Stimulated activated CD8-positive, alpha-beta memory T cell treated with anti-CD3 and anti-CD28 coated beads, Interleukin-15, amount 100 ng/mL, for 48 hours (primary cell): ENCODE measurements around the gene UCK2.
"Not testable (repeated sequence)": the region's sequence is repeated elsewhere in the genome, so short reads cannot be mapped to it uniquely, and the experiment has no call there.

Experiments used
- DNase-seq, 2 donors: peaks; one replicate each; pipeline ENCODE4 v3.0.0-alpha.2; 2020; ENCODE audit warnings: low read depth in 2 of 2

Gene UCK2

DNA sequence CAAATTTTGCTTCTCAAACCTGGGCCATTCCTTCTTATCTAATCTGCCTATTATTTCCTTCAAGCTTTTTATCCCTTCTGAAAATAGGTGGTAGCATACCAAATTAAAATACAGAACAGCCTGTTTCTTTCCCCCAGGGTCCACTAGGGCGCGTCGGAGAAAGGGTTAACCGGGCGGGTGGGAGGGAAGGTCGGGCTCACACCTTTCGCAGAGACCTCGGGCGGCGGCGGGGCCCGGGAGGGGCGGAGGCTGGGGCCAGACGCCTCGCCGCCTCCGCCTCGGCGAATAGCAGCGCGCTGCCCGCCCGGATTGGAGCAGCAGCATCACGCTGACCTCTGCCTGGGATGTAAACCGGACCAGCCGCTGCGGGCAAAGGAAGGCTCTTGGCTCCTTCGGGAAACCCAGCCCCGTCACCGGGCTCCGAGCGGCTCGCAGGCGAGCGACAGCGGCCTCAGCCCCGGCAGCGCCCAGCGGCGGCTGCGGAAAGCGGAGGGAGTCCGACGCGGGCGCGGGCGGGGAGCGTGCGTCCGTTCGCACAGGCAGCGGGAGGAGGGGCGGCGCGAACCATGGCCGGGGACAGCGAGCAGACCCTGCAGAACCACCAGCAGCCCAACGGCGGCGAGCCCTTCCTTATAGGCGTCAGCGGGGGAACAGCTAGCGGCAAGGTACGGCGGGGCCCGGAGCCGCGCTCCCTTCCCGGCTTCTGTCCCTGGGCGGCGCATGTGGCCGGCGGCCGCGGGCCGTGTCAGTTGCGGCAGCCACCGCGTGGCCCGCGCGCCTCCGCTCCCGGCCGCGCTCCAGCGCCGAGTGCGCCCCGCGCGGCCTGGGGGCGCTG is at the start of gene UCK2:
Gene UCK2 (plus strand): TSS at position 347 of the 835 bp plus-strand sequence. CDS start 220 bp downstream, at position 567.
- peak; percentile 63 to 68 for DNase-seq

DNA sequence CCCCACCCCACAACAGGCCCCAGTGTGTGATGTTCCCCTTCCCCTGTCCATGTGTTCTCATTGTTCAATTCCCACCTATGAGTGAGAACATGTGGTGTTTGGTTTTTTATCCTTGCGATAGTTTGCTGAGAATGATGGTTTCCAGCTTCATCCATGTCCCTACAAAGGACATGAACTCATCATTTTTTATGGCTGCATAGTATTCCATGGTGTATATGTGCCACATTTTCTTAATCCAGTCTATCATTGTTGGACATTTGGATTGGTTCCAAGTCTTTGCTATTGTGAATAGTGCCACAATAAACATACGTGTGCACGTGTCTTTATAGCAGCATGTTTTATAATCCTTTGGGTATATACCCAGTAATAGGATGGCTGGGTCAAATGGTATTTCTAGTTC is 49.2 kb upstream of the UCK2 start:
- DNase-seq, result not testable (repeated sequence)

DNA sequence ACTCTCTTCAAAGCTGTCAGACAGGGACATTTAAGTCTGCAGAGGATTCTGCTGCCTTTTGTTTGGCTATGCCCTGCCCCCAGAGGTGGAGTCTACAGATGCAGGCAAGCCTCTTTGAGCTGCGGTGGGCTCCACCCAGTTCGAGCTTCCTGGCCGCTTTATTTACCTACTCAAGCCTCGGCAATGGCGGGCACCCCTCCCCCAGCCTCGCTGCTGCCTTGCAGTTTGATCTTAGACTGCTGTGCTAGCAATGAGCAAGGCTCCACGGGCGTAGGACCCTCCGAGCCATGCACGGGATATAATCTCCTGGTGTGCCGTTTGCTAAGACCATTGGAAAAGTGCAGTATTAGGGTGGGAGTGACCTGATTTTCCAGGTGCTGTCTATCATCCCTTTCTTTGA is 43.9 kb upstream of the UCK2 start:
- not testable (repeated sequence) for DNase-seq

DNA sequence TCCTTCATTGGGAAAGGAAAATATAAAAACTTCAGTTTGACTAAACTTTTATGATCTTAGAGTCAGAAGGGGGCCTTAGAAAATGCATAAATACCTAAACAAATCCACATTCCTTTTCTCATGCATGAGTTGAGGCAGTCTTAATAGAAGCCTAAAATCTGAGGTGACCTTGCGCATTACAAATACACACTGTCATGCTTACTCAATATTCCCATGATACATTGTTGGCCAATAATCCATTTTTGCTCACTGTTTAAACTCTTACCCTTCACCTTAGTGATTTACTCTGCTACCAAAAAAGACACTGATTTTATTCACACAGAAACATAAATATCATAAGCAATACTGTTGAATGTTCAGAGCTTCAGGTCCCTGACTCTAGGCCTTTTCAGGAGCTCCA is 39.7 kb upstream of the UCK2 start:
- DNase-seq, result no peak

DNA sequence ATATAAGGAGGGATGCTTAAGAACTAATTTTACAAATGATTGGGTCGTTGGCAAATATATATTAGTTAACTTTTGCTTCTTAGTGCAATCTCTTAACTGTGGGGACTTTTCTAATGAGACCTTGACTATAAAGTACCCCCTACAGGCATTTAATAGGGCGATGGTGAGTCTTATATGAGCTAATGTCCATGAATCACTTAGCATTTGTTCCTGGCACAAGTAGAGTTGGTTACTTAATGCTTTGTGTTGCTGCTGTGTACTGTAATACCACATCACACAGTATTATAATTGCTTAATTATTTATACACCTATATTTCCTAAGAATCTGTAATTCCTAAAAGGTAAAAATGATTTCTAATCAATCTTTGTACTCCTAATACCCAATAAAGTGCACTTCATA is 33.5 kb upstream of the UCK2 start:
- DNase-seq, result no peak

DNA sequence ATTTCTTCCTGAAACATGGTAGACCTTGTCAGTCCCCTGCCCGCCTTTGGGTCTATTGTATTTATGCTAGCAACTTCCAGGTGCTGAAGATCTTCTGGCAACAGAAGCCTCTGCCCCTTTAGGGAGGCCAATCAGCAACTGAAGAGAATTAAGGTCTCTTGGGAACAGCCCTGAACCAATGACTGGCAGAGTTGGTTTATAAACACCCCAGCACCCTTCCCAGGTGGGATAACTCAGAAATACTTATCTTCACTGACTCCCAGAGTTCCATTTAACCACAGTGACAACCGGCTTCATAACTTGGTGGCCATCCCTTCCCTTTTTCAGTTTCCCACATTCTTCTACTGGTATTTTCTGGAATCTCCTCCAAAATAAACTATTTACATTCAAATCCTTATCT is 31.5 kb upstream of the UCK2 start:
- no peak for DNase-seq

DNA sequence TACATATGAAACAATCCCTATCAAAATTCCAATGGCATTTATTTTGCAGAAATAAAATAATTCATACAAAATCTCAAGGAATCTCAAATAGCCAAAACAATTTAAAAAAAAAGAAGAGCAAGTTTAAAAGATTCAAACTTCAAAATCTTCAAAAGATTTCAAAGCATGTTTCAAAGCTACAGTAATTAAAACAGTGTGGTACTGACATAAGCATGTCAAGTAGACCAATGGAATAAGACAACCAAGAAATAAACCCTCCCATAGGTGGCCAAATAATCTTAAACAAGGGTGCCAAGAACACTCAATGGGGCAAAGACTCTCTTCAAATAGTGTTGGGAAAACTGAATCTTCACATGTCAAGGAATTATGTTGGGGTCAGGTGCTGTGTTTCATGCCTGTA is 28.0 kb upstream of the UCK2 start:
- DNase-seq, result no peak

DNA sequence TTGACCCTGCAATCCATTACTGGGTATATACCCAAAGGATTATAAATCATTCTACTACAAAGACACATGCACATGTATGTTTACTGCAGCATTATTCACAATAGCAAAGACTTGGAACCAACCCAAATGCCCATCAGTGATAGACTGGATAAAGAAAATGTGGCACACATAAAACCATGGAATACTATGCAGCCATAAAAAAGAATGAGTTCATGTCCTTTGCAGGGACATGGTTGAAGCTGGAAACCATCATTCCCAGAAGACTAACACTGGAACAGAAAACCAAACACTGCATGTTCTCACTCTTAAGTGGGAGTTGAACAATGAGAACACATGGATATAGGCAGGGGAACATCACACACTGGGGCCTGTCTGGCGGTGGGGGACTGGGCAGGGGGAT is 22.9 kb upstream of the UCK2 start:
- not testable (repeated sequence) for DNase-seq

DNA sequence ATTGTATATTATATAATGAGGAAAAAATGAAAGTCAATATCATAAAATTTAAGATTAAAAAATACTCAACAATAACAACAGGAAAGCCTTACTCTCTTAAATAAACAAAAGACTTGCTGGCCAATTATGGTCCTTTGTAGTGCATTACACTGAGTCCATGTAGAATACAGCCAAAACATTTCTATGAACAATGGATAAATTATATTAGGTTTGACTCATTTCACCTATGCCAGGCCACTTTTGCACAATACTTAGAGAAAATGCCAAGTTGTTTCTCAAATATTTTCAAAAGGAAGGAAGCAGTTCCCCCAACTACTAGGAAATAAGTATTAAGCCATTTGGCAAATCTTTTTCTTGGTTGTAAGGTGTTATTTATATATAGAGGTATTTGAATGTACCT is 19.8 kb upstream of the UCK2 start:
- no peak for DNase-seq

DNA sequence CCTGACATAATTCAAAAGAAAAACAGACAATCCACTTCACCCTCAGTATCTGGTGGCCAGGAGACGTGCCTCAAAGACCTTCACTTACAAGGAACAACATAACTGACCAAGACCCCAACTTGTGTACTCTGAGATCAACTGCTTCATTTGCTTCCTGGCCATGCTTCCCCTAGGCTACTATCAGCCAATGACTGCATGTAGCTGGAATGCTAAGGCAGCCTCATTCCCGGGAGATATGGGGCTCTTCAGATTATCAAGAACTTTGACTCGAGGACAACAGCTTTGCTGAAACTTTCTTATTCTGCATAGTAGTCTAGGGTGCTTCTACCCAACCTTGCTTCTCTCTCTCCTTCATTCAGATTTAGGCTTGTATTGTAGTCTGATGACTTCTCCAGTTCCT is 11.7 kb upstream of the UCK2 start:
- no peak for DNase-seq

DNA sequence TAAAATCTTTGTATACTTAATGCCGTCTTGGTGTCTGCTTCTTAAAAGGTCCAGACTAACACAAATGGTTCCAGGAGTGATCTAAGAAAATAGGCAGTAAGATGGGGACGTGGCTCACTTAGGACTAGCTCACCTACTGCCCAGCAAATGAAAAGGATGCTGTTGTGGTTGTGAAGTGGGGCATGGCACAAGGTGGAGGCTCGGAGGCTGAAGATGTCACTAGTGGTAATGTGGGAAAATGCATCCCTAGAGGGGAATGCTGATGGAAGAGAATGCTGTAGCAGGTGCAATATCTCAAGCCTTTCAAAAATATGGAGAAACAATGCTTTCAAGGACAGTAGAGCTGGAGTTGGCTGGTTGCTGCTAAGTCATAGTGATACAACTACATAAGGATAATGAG is 11.3 kb upstream of the UCK2 start:
- DNase-seq, result no peak

DNA sequence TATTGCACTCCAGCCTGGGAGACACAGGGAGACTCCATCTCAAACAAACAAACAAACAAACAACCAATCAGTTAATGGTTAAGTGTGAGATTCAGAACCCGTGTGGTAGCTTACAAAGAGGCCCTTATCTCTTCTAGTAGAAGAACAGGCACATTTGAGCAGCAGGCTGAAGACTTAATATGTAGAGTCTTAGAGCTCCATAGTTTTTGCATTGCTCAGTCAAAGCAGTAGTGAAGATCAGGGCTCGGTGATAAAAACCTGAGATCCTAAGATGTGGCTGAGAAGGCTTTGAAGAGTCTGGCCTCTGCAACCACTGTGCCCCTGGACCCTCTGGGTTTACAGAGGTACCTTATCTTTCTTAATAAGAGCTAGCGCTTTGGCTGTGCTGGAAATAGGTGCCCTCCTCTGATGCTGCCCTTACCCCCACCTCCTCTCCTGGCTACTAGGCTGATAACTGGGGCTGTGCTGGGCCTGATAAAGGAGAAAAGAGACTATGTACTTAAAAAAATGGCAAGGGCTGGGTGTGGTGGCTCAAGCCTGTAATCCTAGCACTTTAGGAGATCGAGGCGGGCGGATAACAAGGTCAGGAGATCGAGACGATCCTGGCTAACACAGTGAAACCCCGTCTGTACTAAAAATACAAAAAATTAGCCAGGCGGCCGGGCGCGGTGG is 10.5 kb upstream of the UCK2 start:
- DNase-seq, result no peak

DNA sequence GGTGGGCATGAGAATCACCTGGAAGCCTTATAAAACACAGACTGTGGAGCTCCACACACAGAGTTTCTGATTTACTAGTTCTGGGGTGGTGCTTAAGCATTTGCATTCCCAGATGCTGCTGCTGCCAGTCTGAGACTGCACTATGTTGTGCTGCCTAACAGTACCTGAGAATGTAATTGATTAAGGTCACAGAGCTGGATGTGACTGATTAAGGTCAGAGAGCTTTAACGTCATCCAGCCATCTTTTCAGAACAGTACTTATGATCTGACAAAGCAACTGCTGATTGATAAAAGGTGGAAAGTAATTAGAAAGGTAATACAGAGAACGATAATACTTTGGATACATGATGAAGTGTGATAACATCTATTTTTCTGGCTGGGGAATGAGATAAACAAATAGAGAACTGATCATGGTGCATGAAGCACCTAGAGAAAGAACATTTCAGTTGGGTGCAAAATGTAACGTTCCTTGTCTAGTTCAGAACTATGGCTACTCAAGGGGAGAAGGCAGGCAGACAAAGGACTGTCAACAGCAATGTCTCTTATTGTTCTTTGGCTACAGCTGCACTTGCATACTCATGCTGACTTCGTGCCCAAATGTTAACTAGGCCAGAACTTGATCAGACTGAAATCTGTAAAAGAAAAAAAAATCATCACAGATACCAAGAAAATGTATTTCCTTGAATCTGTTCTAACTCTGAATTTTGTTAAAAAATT is 3.7 kb upstream of the UCK2 start:
- DNase-seq, result no peak

DNA sequence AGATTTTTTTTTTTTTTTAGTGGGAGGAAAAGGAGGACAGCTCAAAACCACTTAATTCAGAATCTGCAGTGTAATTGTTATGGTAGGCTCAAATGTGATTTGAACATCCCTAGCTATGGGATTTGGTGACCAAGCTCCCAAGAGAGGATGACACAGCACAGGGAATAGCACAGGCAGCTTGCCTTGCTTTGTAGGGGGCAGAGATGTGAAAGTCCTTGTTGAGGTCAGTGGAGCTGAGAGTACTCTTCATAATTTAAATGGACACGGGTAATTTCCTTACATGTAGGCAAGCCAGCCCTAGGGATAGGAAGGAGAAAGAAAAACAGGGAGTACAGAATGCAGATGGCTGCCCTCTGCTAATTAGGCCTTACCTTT is 3.2 kb upstream of the UCK2 start:
- no peak for DNase-seq

DNA sequence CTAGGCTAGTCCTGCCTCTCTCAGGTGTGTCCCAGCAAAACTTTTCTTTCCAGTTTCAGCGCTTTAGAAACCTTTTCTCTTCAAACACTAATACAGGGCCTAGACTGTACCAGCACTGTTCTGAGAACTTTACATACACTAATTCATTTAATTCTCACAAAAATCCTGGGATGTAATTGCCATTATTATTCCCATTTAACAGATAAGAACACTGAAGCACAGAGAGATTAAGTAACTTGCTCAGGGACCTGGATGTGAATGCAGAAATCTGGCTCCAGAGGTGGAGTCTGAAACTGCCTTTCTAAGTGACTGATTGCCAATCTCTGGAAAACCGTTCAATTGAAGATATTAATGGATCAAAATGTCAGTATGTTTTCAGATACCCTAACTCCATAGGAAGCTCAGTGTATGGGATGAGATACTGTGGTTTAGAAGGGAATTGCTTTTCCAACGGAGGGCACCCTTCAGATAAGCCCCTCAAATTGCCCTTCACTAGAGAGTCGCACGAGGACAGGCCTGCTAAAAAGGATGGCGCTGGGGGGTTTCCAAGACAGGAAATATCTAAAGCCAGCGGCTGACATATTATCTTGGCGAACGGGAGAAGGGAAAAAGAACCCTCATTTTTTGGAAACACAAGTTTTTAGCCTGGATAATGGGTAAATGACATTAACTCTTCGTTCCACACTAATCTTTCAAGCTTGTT is 698 bp upstream of the UCK2 start:
- DNase-seq, result no peak

DNA sequence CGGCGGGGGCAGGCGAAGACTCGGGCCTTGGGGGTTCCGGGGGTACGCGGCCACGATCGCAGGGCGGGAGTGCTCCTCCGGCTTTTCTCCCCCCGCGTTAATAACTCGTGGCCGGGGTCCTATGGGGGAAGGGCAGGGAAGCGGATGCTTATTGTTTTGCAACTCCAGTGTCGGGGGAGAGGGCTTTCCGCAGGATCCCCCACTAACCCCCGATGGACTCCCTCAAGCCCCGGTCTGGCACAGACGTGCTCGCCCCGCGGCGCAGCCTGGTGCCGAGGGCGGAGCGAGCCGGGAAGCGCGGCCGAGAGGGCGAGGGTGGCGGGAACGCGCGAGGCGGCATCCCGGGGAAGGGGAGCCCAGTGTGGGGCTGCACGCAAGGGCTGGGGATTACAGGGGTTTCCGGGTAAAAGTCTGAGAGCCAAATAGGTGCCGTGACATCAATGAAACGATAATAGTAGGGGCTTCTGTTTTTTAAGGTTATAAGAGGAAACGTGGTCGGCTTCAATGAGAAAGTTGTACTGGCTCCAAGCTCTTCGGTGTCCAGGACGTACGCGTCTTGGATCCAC is 772 bp downstream of the UCK2 start:
- peak; percentile 36 to 49 for DNase-seq

DNA sequence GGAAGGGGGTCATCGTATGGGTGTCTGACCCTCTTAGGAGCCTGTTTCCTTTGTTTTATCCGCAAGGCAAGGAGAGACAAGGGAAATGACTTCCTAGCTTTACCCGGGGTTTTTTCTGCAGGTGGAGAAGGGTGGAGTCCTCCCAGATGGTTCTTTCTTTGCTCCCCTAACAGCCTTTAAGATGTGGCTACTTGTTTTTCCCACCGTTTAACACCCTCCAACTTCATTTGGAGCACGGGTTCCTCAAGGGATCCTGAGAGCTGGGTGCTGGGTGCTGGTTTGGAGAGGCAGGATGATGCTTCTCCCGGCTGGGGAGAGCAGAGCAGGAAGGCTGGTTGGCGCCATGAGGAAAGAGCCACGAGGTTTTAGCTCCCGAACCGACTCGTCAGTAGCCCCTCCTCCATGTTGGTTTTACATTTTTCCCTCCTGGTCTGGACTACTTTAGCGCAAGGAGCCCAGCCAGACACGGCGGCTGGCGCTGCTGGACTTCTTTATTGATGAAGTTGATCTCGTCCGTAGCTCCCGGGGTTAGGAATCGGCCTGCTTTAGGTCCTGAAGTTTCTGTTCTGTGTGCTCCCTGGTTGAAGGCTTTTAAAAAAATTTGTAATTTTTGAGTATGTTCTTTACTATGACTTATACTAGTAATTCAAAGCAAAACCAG is 1.4 kb downstream of the UCK2 start:
- no peak for DNase-seq

DNA sequence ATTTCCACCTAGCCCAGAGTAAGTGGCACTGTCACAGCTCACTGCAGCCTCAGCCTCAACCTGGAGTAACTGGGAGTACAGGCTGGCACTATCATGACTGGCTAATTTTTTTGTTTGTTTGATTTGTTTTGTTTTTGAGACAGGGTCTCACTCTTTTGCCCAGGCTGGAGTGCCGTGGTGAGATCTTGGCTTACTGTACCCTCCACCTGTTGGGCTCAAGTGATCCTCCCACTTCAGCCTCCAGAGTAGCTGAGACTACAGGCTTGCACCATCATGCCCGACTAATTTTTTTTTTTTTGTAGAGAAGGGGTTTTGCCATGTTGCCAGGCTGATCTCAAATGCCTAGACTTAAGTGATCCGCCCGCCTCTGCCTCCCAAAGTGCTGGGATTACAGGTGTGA is 2.5 kb downstream of the UCK2 start:
- no peak for DNase-seq

DNA sequence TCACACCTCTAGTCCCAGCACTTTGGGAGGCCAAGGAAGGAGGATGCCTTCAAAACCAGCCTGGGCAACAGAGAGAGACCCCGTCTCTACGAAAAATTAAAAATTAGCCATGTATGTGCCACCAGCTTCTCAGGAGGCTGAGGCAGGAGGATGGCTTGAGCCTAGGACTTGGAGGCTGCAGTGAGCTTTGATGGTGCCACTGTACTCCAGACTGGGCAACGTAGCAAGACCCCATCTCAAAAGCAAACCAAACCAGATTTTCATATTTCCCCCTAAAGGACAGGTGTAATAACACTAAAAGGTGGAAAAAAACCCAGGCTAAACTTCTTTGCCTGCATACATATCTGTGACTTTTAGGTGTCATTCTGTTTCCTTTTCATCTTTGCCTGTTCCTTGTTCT is 3.7 kb downstream of the UCK2 start:
- DNase-seq, result no peak

DNA sequence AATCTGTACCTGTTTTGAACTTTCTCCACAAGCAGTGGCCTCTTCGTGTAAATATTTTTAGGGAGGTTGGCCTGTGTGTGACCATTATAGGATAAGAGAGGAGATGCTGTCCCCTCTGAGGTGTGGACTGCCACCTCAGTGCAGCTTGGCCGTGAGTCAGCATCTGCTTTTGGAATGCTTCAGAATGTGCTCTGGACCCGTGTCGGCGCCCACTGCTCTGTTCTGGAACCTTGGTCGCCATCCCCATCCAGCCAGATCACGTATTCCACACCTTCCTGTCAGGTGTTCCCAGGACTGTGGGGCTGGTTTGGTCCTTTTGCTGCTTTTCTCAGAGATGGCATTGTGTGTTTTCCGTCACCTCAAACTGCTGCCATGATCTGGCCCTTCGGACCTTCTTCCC is 5.5 kb downstream of the UCK2 start:
- DNase-seq, result no peak

DNA sequence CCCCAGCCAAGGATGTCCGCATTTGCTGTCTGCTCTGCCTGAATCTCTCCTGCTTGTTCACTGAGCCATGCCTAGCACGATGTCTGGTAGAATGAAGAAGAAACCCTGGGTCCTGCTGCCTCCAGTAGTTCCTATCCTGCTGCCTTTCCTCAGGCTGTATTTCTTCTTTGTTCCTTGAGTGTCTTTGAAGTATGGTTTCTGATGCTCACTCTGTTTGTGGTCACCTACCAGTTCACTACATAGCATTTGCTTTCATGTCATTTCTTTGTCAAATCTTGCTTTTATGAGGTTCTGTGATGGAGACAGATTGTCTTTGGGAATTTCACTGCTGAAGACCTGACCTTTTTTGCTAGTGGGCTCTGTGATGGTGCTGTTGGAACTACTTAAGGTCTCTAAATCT is 5.9 kb downstream of the UCK2 start:
- DNase-seq, result no peak
